ENCODE results near the gene GP5.

DNA sequence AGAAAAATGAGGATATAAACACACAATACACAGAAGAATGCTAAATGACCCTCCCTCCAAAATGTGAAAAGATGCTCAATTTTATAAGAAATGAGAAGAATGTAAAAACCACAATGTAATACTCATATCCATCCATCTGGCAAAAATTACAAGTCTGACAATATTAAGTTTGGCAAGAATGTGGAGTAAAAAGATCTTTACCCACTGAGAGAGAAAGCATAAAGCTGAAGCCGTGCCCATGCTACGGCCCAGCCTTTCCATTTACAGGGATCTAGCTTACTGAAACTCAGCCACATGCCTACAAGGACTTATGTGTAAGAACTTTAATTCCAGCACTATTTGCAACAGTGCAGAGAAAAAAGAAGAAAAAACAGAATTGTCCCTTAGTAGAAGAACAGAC lies 44.8 kb upstream of the GP5 start:
- TF ChIP-seq CTCF (IDR thresholded peaks at IDR 0.05; ENCODE audit: low read depth, low read length, missing input control) (no peak), EGR1 (IDR thresholded peaks at IDR 0.05; ENCODE audit: low read depth in 2 of 2) (no peak), ZBTB33 (IDR thresholded peaks at IDR 0.05) (no peak), RAD21 (IDR thresholded peaks at IDR 0.05) (no peak)

All from liver (tissue), 3 donors.